Astrocyte (in vitro differentiated cells and primary cell): Measurements from ENCODE around the gene EXOC4. TPM values are rescaled to one million over a fixed set of nuclear protein-coding genes. Genes with fewer than 3 reads are reported as not detected.

Experiments used
- DNase-seq: peaks from one replicate; pipeline ENCODE4 v3.0.0-alpha.2; 2010; ENCODE audit warnings: low read depth
- FAIRE-seq: peaks from 2 replicates; lab custom pipeline; 2011; peaks lifted over from hg19 to GRCh38; lab: Jason Lieb, UNC
- H2AFZ ChIP-seq: 2 replicates; pipeline ENCODE4 v1.6.0; 2012; ENCODE audit warnings: low read depth, low read length, inconsistent platforms
- H3K27ac ChIP-seq: 2 replicates; pipeline ENCODE4 v1.5.1; 2011; ENCODE audit warnings: low read depth, low read length, inconsistent platforms
- H3K27me3 ChIP-seq: 2 replicates; pipeline ENCODE4 v1.6.0; 2011; ENCODE audit warnings: low read length, inconsistent platforms; ENCODE audit not compliant: insufficient read depth
- H3K36me3 ChIP-seq: 2 replicates; pipeline ENCODE4 v1.5.1; 2011; ENCODE audit warnings: low read length, inconsistent platforms; ENCODE audit not compliant: insufficient read depth
- H3K4me1 ChIP-seq: 2 replicates; pipeline ENCODE4 v1.5.1; 2011; ENCODE audit warnings: low read length, inconsistent platforms; ENCODE audit not compliant: insufficient read depth
- H3K4me2 ChIP-seq: 2 replicates; pipeline ENCODE4 v1.6.0; 2012; ENCODE audit warnings: low read length, inconsistent platforms
- H3K4me3 ChIP-seq: 2 replicates; pipeline ENCODE4 v1.5.1; 2011; ENCODE audit warnings: low read depth, mild to moderate bottlenecking, low read length, inconsistent platforms; ENCODE audit not compliant: insufficient read depth
- H3K79me2 ChIP-seq: 2 replicates; pipeline ENCODE4 v1.6.0; 2012; ENCODE audit warnings: mild to moderate bottlenecking, low read length, inconsistent platforms; ENCODE audit not compliant: insufficient read depth
- H3K9ac ChIP-seq: 2 replicates; pipeline ENCODE4 v1.6.0; 2012; ENCODE audit warnings: mild to moderate bottlenecking, low read length, inconsistent platforms
- H3K9me3 ChIP-seq: 2 replicates; pipeline ENCODE4 v1.5.1; 2012; ENCODE audit warnings: low read depth, mild to moderate bottlenecking, low read length, inconsistent platforms; ENCODE audit not compliant: insufficient read depth
- H4K20me1 ChIP-seq: 2 replicates; pipeline ENCODE4 v1.6.0; 2012; ENCODE audit warnings: low read length, inconsistent platforms; ENCODE audit not compliant: insufficient read depth
- H3K27ac Mint-ChIP-seq: one replicate; pipeline ENCODE4 v1.8.0; 2021; ENCODE audit warnings: mild to moderate bottlenecking, mixed read lengths; ENCODE audit not compliant: unreplicated experiment
- H3K27me3 Mint-ChIP-seq: one replicate; pipeline ENCODE4 v1.8.0; 2021; ENCODE audit warnings: low read depth, mixed read lengths; ENCODE audit not compliant: unreplicated experiment
- H3K36me3 Mint-ChIP-seq: one replicate; pipeline ENCODE4 v1.8.0; 2021; ENCODE audit warnings: low read depth, mixed read lengths; ENCODE audit not compliant: unreplicated experiment
- H3K4me1 Mint-ChIP-seq: one replicate; pipeline ENCODE4 v1.8.0; 2021; ENCODE audit warnings: low read depth, mixed read lengths; ENCODE audit not compliant: unreplicated experiment
- H3K4me3 Mint-ChIP-seq: one replicate; pipeline ENCODE4 v1.8.0; 2021; ENCODE audit warnings: mild to moderate bottlenecking, moderate library complexity, mixed read lengths; ENCODE audit not compliant: unreplicated experiment
- H3K9me3 Mint-ChIP-seq: one replicate; pipeline ENCODE4 v1.8.0; 2021; ENCODE audit warnings: mild to moderate bottlenecking, mixed read lengths; ENCODE audit not compliant: unreplicated experiment
- EZH2 ChIP-seq: IDR thresholded peaks from 2 replicates; pipeline ENCODE4 v1.6.1; 2012; ENCODE audit warnings: mild to moderate bottlenecking, low read length, inconsistent platforms; ENCODE audit not compliant: insufficient read depth
- total RNA-seq: library from RNA; stranded (reverse); gene quantifications from 2 replicates; pipeline ENCODE4 v1.2.1, GENCODE V29; 2021
- TF ChIP-seq, protein P1 (sequence below): IDR thresholded peaks from 2 replicates; pipeline ENCODE4 v1.5.1; 2011; ENCODE audit warnings: low read depth, mild to moderate bottlenecking, inconsistent platforms, low read length, moderate library complexity; ENCODE audit not compliant: insufficient read depth

EXOC4 gene
- total RNA-seq, 1 donor from 2014 or later = 57.5 TPM

DNA sequence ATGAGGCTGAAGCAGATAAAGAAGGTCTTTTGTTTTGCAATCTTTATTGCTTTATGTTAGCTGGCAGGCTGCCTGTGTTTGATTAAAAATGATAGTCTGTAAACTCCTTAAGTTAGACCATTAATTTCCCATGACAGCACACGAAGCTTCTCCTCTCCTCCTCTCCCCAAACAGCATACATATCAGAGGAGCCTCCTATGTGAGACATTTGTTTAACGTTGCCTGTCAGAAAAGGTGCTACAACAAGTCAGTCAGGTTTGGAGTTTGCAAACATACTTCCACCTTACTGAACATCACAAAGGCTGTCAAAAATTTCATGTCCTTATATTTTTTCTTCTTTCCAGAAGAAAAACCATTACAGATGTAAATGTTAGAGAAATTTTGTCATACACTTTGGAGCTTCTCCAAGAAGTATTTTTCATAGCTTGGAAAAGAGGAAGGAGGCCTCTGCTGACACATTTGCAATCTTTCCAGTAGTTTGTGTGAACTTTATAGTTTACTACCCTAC is 393.1 kb downstream of the EXOC4 start:
- Histone ChIP-seq H3K4me2 (no peak overlapping the region), H2AFZ (no peak overlapping the region), H3K4me3 (no peak overlapping the region), H3K9ac (no peak overlapping the region), H4K20me1 (no peaks in the 10 kb centered on the region), H3K79me2 (no peaks in the 10 kb centered on the region), H3K36me3 (no peaks in the 10 kb centered on the region), H3K27me3 (no peaks in the 10 kb centered on the region), H3K4me1 (no peaks in the 10 kb centered on the region), H3K9me3 (no peaks in the 10 kb centered on the region), H3K27ac (no peak overlapping the region)
- Mint-ChIP-seq H3K36me3 (no peaks in the 10 kb centered on the region), H3K4me3 (no peak overlapping the region), H3K4me1 (peaks cover 7% of the 10 kb centered on the region), H3K27me3 (no peaks in the 10 kb centered on the region), H3K27ac (no peak overlapping the region), H3K9me3 (peaks cover 2% of the 10 kb centered on the region)
- TF ChIP-seq, protein P1, sequence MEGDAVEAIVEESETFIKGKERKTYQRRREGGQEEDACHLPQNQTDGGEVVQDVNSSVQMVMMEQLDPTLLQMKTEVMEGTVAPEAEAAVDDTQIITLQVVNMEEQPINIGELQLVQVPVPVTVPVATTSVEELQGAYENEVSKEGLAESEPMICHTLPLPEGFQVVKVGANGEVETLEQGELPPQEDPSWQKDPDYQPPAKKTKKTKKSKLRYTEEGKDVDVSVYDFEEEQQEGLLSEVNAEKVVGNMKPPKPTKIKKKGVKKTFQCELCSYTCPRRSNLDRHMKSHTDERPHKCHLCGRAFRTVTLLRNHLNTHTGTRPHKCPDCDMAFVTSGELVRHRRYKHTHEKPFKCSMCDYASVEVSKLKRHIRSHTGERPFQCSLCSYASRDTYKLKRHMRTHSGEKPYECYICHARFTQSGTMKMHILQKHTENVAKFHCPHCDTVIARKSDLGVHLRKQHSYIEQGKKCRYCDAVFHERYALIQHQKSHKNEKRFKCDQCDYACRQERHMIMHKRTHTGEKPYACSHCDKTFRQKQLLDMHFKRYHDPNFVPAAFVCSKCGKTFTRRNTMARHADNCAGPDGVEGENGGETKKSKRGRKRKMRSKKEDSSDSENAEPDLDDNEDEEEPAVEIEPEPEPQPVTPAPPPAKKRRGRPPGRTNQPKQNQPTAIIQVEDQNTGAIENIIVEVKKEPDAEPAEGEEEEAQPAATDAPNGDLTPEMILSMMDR = no peak
- TF ChIP-seq EZH2 = no peak
- FAIRE-seq (no peak), DNase-seq (peak; percentile 6)

DNA sequence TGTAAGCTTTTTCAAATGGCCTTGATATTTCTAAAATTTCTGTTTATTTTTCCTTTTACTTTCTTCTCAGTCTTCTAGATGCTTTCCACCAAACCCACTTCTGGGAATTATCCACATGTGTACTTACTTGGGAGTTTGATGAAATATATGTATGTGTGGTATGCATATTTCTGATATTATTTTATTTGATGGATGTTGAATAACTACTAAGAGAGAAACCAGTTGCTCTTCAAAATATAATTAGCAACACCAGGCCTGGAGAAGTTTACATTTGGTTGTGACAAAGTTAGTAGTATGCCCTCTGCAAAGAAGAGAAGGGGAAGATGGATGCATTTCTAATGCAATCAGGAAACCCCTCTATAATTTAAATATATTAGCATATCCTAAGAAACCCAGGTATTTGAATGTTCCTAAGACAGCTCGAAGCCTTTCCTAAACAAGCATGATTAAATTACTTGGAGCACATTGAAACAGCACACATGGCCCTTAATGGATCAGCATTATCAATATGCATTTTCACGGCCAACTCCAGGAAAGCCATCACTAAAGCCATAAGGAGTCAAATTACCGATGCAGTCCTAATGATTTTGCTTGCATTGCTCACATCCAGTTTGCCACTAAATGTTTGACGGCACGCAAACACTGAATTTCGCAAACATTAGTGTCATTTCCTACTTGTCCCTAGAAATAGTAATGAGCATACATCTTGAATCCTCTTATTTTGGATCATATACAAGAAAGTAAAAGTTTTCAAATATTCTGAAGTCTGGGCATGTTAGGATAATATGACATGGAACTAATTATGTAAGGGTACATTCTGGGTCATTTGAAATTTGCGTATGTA is 393.8 kb downstream of the EXOC4 start:
- DNase-seq (no peak), FAIRE-seq (no peak)
- H3K27ac Mint-ChIP-seq = no peak overlapping the region
- Histone ChIP-seq H3K4me1 (no peaks in the 10 kb centered on the region), H3K9ac (no peak overlapping the region), H3K9me3 (no peaks in the 10 kb centered on the region), H3K36me3 (no peaks in the 10 kb centered on the region), H3K27me3 (no peaks in the 10 kb centered on the region), H2AFZ (no peak overlapping the region), H3K27ac (no peak overlapping the region), H3K4me3 (no peak overlapping the region), H3K4me2 (no peak overlapping the region), H4K20me1 (no peaks in the 10 kb centered on the region), H3K79me2 (no peaks in the 10 kb centered on the region)
- no peaks in the 10 kb centered on the region for H3K27me3 Mint-ChIP-seq
- H3K4me3 Mint-ChIP-seq = no peak overlapping the region
- peaks cover 2% of the 10 kb centered on the region for H3K9me3 Mint-ChIP-seq
- H3K4me1 Mint-ChIP-seq = peaks cover 9% of the 10 kb centered on the region
- H3K36me3 Mint-ChIP-seq = no peaks in the 10 kb centered on the region
- TF ChIP-seq, protein P1 = no peak
- no peak for TF ChIP-seq EZH2

DNA sequence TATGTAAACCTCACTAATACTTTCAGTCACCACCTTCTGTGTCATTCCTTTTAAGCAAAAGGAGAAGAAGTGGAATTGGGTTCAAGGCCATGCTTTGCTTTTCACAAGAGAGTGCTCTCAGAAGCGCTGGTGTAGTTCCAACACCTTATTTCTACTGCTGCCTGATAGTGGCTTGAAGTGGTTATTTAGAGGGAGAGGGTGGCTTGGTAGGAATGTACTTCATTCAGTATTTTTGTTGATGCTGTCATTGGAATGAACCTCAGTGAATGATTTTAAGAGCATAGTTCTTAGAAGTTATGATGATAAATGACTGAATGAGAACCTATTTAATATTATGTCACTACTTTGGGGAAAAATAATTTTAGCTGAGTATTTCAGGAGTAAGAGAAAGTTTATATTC is 396.7 kb downstream of the EXOC4 start:
- peaks cover 2% of the 10 kb centered on the region for H3K9me3 Mint-ChIP-seq

More for the DNA sequence above, 396.7 kb downstream of the EXOC4 start:
- FAIRE-seq = no peak
- no peak for TF ChIP-seq EZH2
- TF ChIP-seq, protein P1 = no peak
- Mint-ChIP-seq H3K4me1 (peaks cover 21% of the 10 kb centered on the region), H3K36me3 (no peaks in the 10 kb centered on the region), H3K27ac (no peak overlapping the region), H3K4me3 (no peak overlapping the region), H3K27me3 (no peaks in the 10 kb centered on the region)
- H3K27me3 ChIP-seq = no peaks in the 10 kb centered on the region
- DNase-seq = peak; percentile 63
- no peaks in the 10 kb centered on the region for H3K36me3 ChIP-seq
- no peaks in the 10 kb centered on the region for H3K9me3 ChIP-seq
- H4K20me1 ChIP-seq = no peaks in the 10 kb centered on the region
- no peaks in the 10 kb centered on the region for H3K4me1 ChIP-seq
- H3K4me3 ChIP-seq = no peak overlapping the region
- no peaks in the 10 kb centered on the region for H3K79me2 ChIP-seq
- no peak overlapping the region for H2AFZ ChIP-seq
- no peak overlapping the region for H3K4me2 ChIP-seq
- no peak overlapping the region for H3K27ac ChIP-seq
- H3K9ac ChIP-seq = no peak overlapping the region
